H1 (cell line): ENCODE data around the gene ITLN1. TPM values are rescaled to one million over a fixed set of nuclear protein-coding genes. Genes with fewer than 3 reads are reported as not detected.

Experiments used
- CEBPB ChIP-seq: IDR thresholded peaks from 2 replicates; pipeline ENCODE4 v1.6.1; 2012; ENCODE audit warnings: low read depth, low read length
- EP300 ChIP-seq, 2 experiments: IDR thresholded peaks; 1 replicate in 1 of 2; 2 replicates in 1 of 2; pipeline ENCODE4 v1.6.1; 2011 to 2012; ENCODE audit warnings: low read depth in 2 of 2, low read length in 2 of 2, mild to moderate bottlenecking in 2 of 2, borderline replicate concordance in 1 of 2, inconsistent platforms in 1 of 2, moderate library complexity in 1 of 2
- POU5F1 ChIP-seq: IDR thresholded peaks from 2 replicates; pipeline ENCODE4 v1.6.1; 2011; ENCODE audit warnings: low read depth, mild to moderate bottlenecking, low read length, moderate library complexity
- RNF2 ChIP-seq: fragments of 200-900, 300-1000 bp; sonication (generic); IDR thresholded peaks from 2 replicates; pipeline ENCODE4 v1.7.1; 2016; ENCODE audit warnings: borderline replicate concordance, low read depth, mild to moderate bottlenecking, antibody characterized with exemption, low read length; ENCODE audit not compliant: poor library complexity, severe bottlenecking; ENCODE audit errors: missing control alignments
- TAF1 ChIP-seq: IDR thresholded peaks from 2 replicates; pipeline ENCODE4 v1.6.1; 2011; ENCODE audit warnings: mild to moderate bottlenecking, low read depth, low read length
- TCF12 ChIP-seq: IDR thresholded peaks from 2 replicates; pipeline ENCODE4 v1.6.1; 2011; ENCODE audit warnings: low read depth, mild to moderate bottlenecking, low read length
- polyA plus RNA-seq, 7 experiments: library from polyadenylated mRNA; depleted of rRNA in 3 of 7; stranded (reverse) in 5 of 7; unstranded in 2 of 7; fragments of >200 nt in 5 of 7; fragments of 200-250 nt in 2 of 7; gene quantifications; 1 replicate in 5 of 7; 2 replicates in 1 of 7; 4 replicates in 1 of 7; pipeline versions ENCODE4 v1.2.1 to v1.2.3, GENCODE V29; 2011 to 2013; ENCODE audit warnings: missing spikeins in 2 of 7, mixed read lengths in 2 of 7
- total RNA-seq: library from RNA; stranded (reverse); fragmentation: NEBNext Ultra II Directional; extraction: Animal tissue kit (Norgen Biotek cat#: 25700); gene quantifications from 2 replicates; pipeline ENCODE4 v1.2.1, GENCODE V29; 2021

The ITLN1 gene
- total and polyA plus RNA-seq, 2 of the 8 experiments (the other 6 are each of a cell fraction or from before 2014, with no cell fraction given) = not detected

DNA sequence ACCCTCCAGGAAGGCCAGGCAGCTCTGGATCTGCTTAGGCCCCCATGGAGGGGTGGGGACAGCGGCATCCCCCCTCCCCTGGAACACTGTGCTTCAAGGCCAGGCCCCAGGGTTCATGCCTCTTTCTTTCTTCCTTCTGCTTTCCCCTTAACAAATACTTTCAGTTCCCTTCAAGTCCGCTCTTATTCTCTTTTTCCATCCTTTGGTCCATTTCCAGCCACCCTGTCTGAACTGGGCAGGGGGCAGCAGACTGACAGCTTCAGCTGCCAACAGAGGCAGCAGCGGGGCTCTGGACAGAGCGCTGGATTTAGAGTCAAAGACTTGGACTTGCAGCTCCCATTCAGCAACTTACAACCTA lies 21.2 kb downstream of the ITLN1 start (continued):
- TF ChIP-seq POU5F1 (no peak), TAF1 (no peak), TCF12 (no peak), CEBPB (no peak), RNF2 (no peak), EP300 (IDR thresholded peaks at IDR 0.05; ENCODE audit: borderline replicate concordance in 1 of 2, low read depth in 2 of 2, low read length in 2 of 2) (no peak)
